ENCODE measurements around the gene CMPK1. TPM values are rescaled to one million over a fixed set of nuclear protein-coding genes. Genes with fewer than 3 reads are reported as not detected.

CMPK1 gene
- total and polyA plus RNA-seq, 2 donors = 71.6 to 112 TPM

GRCh38 chr1:47418122-47418521, 84.5 kb downstream of the CMPK1 start:
- Histone ChIP-seq H3K27ac (ENCODE audit: low read depth in 1 of 2, low read length in 1 of 2) (no peak overlapping the region), H3K27me3 (ENCODE audit: control insufficient read depth in 2 of 2, insufficient read depth in 1 of 2, low read length in 1 of 2) (peaks cover 53 to 81% of the 10 kb centered on the region in 2 donors), H3K4me3 (ENCODE audit: low read length in 2 of 2) (no peak overlapping the region), H3K36me3 (ENCODE audit: control insufficient read depth in 2 of 2, insufficient read depth in 2 of 2, low read length in 1 of 2) (no peaks in the 10 kb centered on the region), H3K4me1 (ENCODE audit: control insufficient read depth in 2 of 2, insufficient read depth in 2 of 2, low read length in 2 of 2) (peaks cover 0 to 3% of the 10 kb centered on the region in 2 donors), H3K9me3 (ENCODE audit: control insufficient read depth in 2 of 2, insufficient read depth in 1 of 2, low read length in 1 of 2) (no peaks in the 10 kb centered on the region)
- no peak for DNase-seq (ENCODE audit: low read depth in 6 of 9, low spot score in 9 of 9)
- 96% methylated on average over 2 of the region's 2 CpGs for WGBS

GRCh38 chr1:47418681-47419325, 85.2 kb downstream of the CMPK1 start:
- no peaks in the 10 kb centered on the region for H3K9me3 ChIP-seq (ENCODE audit: control insufficient read depth in 2 of 2, insufficient read depth in 1 of 2, low read length in 1 of 2)
- DNase-seq (ENCODE audit: low read depth in 6 of 9, low spot score in 9 of 9) = no peak
- H3K4me3 ChIP-seq (ENCODE audit: low read length in 2 of 2) = no peak overlapping the region
- no peak overlapping the region for H3K27ac ChIP-seq (ENCODE audit: low read depth in 1 of 2, low read length in 1 of 2)
- 97% methylated on average over 6 of the region's 6 CpGs for WGBS
- H3K36me3 ChIP-seq (ENCODE audit: control insufficient read depth in 2 of 2, insufficient read depth in 2 of 2, low read length in 1 of 2) = no peaks in the 10 kb centered on the region
- peaks cover 0 to 3% of the 10 kb centered on the region in 2 donors for H3K4me1 ChIP-seq (ENCODE audit: control insufficient read depth in 2 of 2, insufficient read depth in 2 of 2, low read length in 2 of 2)
- peaks cover 52 to 74% of the 10 kb centered on the region in 2 donors for H3K27me3 ChIP-seq (ENCODE audit: control insufficient read depth in 2 of 2, insufficient read depth in 1 of 2, low read length in 1 of 2)

- DNase-seq (ENCODE audit: low read depth in 6 of 9, low spot score in 9 of 9) = no peak
Observed at GRCh38 chr1:47420547-47420946, 87.0 kb downstream of the CMPK1 start.

GRCh38 chr1:47423872-47424271, 90.3 kb downstream of the CMPK1 start:
- Histone ChIP-seq H3K9me3 (ENCODE audit: control insufficient read depth in 2 of 2, insufficient read depth in 1 of 2, low read length in 1 of 2) (no peaks in the 10 kb centered on the region), H3K27me3 (ENCODE audit: control insufficient read depth in 2 of 2, insufficient read depth in 1 of 2, low read length in 1 of 2) (peaks cover 8 to 58% of the 10 kb centered on the region in 2 donors)
- 59% methylated on average over 2 of the region's 2 CpGs for WGBS

More at GRCh38 chr1:47420547-47420946, 87.0 kb downstream of the CMPK1 start:
- Histone ChIP-seq H3K4me1 (ENCODE audit: control insufficient read depth in 2 of 2, insufficient read depth in 2 of 2, low read length in 2 of 2) (peaks cover 0 to 3% of the 10 kb centered on the region in 2 donors), H3K27ac (ENCODE audit: low read depth in 1 of 2, low read length in 1 of 2) (no peak overlapping the region), H3K27me3 (ENCODE audit: control insufficient read depth in 2 of 2, insufficient read depth in 1 of 2, low read length in 1 of 2) (peaks cover 41 to 73% of the 10 kb centered on the region in 2 donors), H3K9me3 (ENCODE audit: control insufficient read depth in 2 of 2, insufficient read depth in 1 of 2, low read length in 1 of 2) (no peaks in the 10 kb centered on the region), H3K36me3 (ENCODE audit: control insufficient read depth in 2 of 2, insufficient read depth in 2 of 2, low read length in 1 of 2) (no peaks in the 10 kb centered on the region), H3K4me3 (ENCODE audit: low read length in 2 of 2) (no peak overlapping the region)
- WGBS = 94% methylated on average over 4 of the region's 4 CpGs

GRCh38 chr1:47424336-47424982, 90.9 kb downstream of the CMPK1 start:
- Histone ChIP-seq H3K4me3 (ENCODE audit: low read length in 2 of 2) (no peak overlapping the region), H3K36me3 (ENCODE audit: control insufficient read depth in 2 of 2, insufficient read depth in 2 of 2, low read length in 1 of 2) (no peaks in the 10 kb centered on the region), H3K27me3 (ENCODE audit: control insufficient read depth in 2 of 2, insufficient read depth in 1 of 2, low read length in 1 of 2) (peaks cover 3 to 52% of the 10 kb centered on the region in 2 donors), H3K4me1 (ENCODE audit: control insufficient read depth in 2 of 2, insufficient read depth in 2 of 2, low read length in 2 of 2) (no peaks in the 10 kb centered on the region), H3K9me3 (ENCODE audit: control insufficient read depth in 2 of 2, insufficient read depth in 1 of 2, low read length in 1 of 2) (no peaks in the 10 kb centered on the region), H3K27ac (ENCODE audit: low read depth in 1 of 2, low read length in 1 of 2) (no peak overlapping the region)
- 7% methylated on average over 6 of the region's 6 CpGs for WGBS
- DNase-seq (ENCODE audit: low read depth in 6 of 9, low spot score in 9 of 9) = no peak

More at GRCh38 chr1:47423872-47424271, 90.3 kb downstream of the CMPK1 start:
- DNase-seq (ENCODE audit: low read depth in 6 of 9, low spot score in 9 of 9) = no peak
- no peak overlapping the region for H3K4me3 ChIP-seq (ENCODE audit: low read length in 2 of 2)
- H3K27ac ChIP-seq (ENCODE audit: low read depth in 1 of 2, low read length in 1 of 2) = no peak overlapping the region
- no peaks in the 10 kb centered on the region for H3K36me3 ChIP-seq (ENCODE audit: control insufficient read depth in 2 of 2, insufficient read depth in 2 of 2, low read length in 1 of 2)
- H3K4me1 ChIP-seq (ENCODE audit: control insufficient read depth in 2 of 2, insufficient read depth in 2 of 2, low read length in 2 of 2) = no peaks in the 10 kb centered on the region

Other genes starting within 250 kb of the CMPK1 start
- not detected for gene CYP4A22, start 196.3 kb upstream of the CMPK1 start, total RNA-seq
- gene CYP4A22, start 196.3 kb upstream of the CMPK1 start, polyA plus RNA-seq = 0.02 TPM
- 1.1 TPM for gene PDZK1IP1, start 143.8 kb upstream of the CMPK1 start, total RNA-seq
- 16.4 TPM for gene PDZK1IP1, start 143.8 kb upstream of the CMPK1 start, polyA plus RNA-seq
- gene TAL1, start 101.6 kb upstream of the CMPK1 start, total RNA-seq = 1.5 TPM
- gene TAL1, start 101.6 kb upstream of the CMPK1 start, polyA plus RNA-seq = 2.7 TPM
- 17.7 TPM for gene STIL, start 19.6 kb upstream of the CMPK1 start, total RNA-seq
- gene STIL, start 19.6 kb upstream of the CMPK1 start, polyA plus RNA-seq = 1.1 TPM
- 0.05 TPM for gene FOXE3, start 82.5 kb downstream of the CMPK1 start, total RNA-seq
- 0.39 TPM for gene FOXE3, start 82.5 kb downstream of the CMPK1 start, polyA plus RNA-seq
- gene FOXD2, start 104.3 kb downstream of the CMPK1 start, total RNA-seq = 0.05 TPM
- 0.16 TPM for gene FOXD2, start 104.3 kb downstream of the CMPK1 start, polyA plus RNA-seq

All from thymus (tissue), 11 donors.